MM.1S (cell line): ENCODE results near the gene MVK.

ENCODE experiments used
- CTCF ChIP-seq: fragments of 300-600 bp; sonication (generic); IDR thresholded peaks from 2 replicates; pipeline ENCODE4 v1.5.1; 2016; ENCODE audit warnings: antibody characterized with exemption, low read length, mixed read lengths
- EZH2 ChIP-seq: fragments of 300-600 bp; sonication (generic); optimal IDR thresholded peaks from 2 replicates; pipeline ENCODE3; 2017; ENCODE audit warnings: low read depth, mild to moderate bottlenecking, antibody characterized with exemption, low read length, mixed read lengths
- EZH2phosphoT487 ChIP-seq: fragments of 300-600 bp; sonication (generic); IDR thresholded peaks from 2 replicates; pipeline ENCODE4 v1.6.1; 2018; ENCODE audit warnings: antibody characterized with exemption, low read length

- TF ChIP-seq CTCF (no peak), EZH2 (no peak), EZH2phosphoT487 (no peak)
Measured at GRCh38 chr12:109592195-109592904, 18.8 kb downstream of the MVK start.
